ENCODE results near the gene PRRX1.

GRCh38 chr1:170671629-170671963 is 7.7 kb downstream of the PRRX1 start:
- TF ChIP-seq CTCF (conservative IDR thresholded peaks at IDR 0.05; ENCODE audit: low read depth, low read length) (no peak), EZH2 (IDR thresholded peaks at IDR 0.05; ENCODE audit: borderline replicate concordance, low read depth, low read length, poor library complexity, severe bottlenecking) (no peak)
